ENCODE results near the gene PEX11B.

Gene PEX11B

GRCh38 chr1:145886816-145887215, 31.7 kb downstream of the PEX11B start:
- Histone ChIP-seq H3K23ac (ENCODE audit: low read length in 2 of 2) (no peak overlapping the region), H2AK5ac (ENCODE audit: low read length, severe bottlenecking) (no peak overlapping the region), H3K4me1 (ENCODE audit: control insufficient read depth, insufficient read depth, low read depth, low read length) (peaks cover 26% of the 10 kb centered on the region), H3K14ac (ENCODE audit: low read length in 2 of 2) (no peak overlapping the region), H3K4me2 (ENCODE audit: low read length, poor library complexity, severe bottlenecking) (no peak overlapping the region), H3K36me3 (ENCODE audit: control insufficient read depth in 1 of 2, insufficient read depth in 2 of 2, low read depth in 1 of 2, low read length in 2 of 2) (peaks cover 0 to 11% of the 10 kb centered on the region in 2 experiments), H3K27me3 (ENCODE audit: control insufficient read depth in 1 of 2, insufficient read depth in 1 of 2, low read length in 2 of 2) (no peaks in the 10 kb centered on the region), H3K4me3 (ENCODE audit: insufficient read depth in 1 of 2, low read depth in 1 of 2, low read length in 2 of 2) (no peak overlapping the region), H3K9me3 (ENCODE audit: control insufficient read depth, low read length) (no peaks in the 10 kb centered on the region), H3K27ac (ENCODE audit: low read length, poor library complexity, severe bottlenecking) (peak overlapping the region; percentile 11), H2BK5ac (ENCODE audit: low read depth, low read length, poor library complexity, severe bottlenecking) (no peak overlapping the region), H2BK15ac (ENCODE audit: low read depth, poor library complexity, severe bottlenecking) (no peak overlapping the region), H2AFZ (ENCODE audit: low read depth, low read length) (no peak overlapping the region), H3K4ac (ENCODE audit: low read depth in 1 of 2, low read length in 2 of 2) (no peak overlapping the region), H2BK12ac (ENCODE audit: low read length in 2 of 2) (no peak overlapping the region), H3K9ac (ENCODE audit: low read length) (no peak overlapping the region), H3K18ac (ENCODE audit: low read depth in 1 of 2, low read length in 2 of 2) (no peak overlapping the region), H4K8ac (ENCODE audit: low read length) (no peak overlapping the region), H4K91ac (ENCODE audit: low read length) (no peak overlapping the region), H3K79me1 (replicated peaks; ENCODE audit: low read length, poor library complexity, severe bottlenecking) (peaks cover 2% of the 10 kb centered on the region), H2BK120ac (ENCODE audit: low read depth, low read length) (no peak overlapping the region)
- 70% methylated on average over 8 of the region's 8 CpGs for WGBS
- no peak for DNase-seq

DNA sequence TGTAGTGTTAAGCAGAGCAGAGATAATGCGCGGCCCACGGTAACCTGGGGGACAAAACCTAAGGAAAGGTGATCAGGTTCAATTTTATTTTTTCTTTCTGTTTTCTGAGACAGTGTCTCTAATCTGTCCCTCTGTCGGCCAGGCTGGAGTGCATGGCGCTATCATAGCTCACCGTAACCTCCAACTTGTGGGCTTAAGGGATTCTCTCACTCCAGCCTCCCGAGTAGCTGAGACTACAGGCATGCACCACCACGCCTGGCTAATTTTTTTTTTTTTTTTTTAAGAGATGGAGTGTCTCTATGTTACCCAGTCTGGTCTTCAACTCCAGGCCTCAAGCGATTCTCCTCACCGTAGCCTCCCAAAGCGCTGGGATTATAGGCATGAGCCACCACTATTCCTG, 32.1 kb downstream of the PEX11B start:
- Histone ChIP-seq H3K9ac (ENCODE audit: low read length) (peak overlapping the region; percentile 42), H3K27ac (ENCODE audit: low read length, poor library complexity, severe bottlenecking) (no peak overlapping the region), H4K91ac (ENCODE audit: low read length) (no peak overlapping the region), H2BK5ac (ENCODE audit: low read depth, low read length, poor library complexity, severe bottlenecking) (no peak overlapping the region), H3K4me3 (ENCODE audit: insufficient read depth in 1 of 2, low read depth in 1 of 2, low read length in 2 of 2) (peak overlapping the region in 1 of 2 experiments; percentile 84), H3K4ac (ENCODE audit: low read depth in 1 of 2, low read length in 2 of 2) (no peak overlapping the region), H2BK15ac (ENCODE audit: low read depth, poor library complexity, severe bottlenecking) (no peak overlapping the region), H2BK120ac (ENCODE audit: low read depth, low read length) (no peak overlapping the region), H3K18ac (ENCODE audit: low read depth in 1 of 2, low read length in 2 of 2) (no peak overlapping the region), H3K4me2 (ENCODE audit: low read length, poor library complexity, severe bottlenecking) (peak overlapping the region; percentile 80), H2AK5ac (ENCODE audit: low read length, severe bottlenecking) (no peak overlapping the region), H3K23ac (ENCODE audit: low read length in 2 of 2) (no peak overlapping the region), H4K8ac (ENCODE audit: low read length) (no peak overlapping the region), H3K14ac (ENCODE audit: low read length in 2 of 2) (no peak overlapping the region), H2BK12ac (ENCODE audit: low read length in 2 of 2) (no peak overlapping the region), H3K79me1 (replicated peaks; ENCODE audit: low read length, poor library complexity, severe bottlenecking) (peaks cover 2% of the 10 kb centered on the region), H3K36me3 (ENCODE audit: control insufficient read depth in 1 of 2, insufficient read depth in 2 of 2, low read depth in 1 of 2, low read length in 2 of 2) (peaks cover 0 to 11% of the 10 kb centered on the region in 2 experiments), H3K27me3 (ENCODE audit: control insufficient read depth in 1 of 2, insufficient read depth in 1 of 2, low read length in 2 of 2) (no peaks in the 10 kb centered on the region), H3K9me3 (ENCODE audit: control insufficient read depth, low read length) (no peaks in the 10 kb centered on the region), H2AFZ (ENCODE audit: low read depth, low read length) (no peak overlapping the region), H3K4me1 (ENCODE audit: control insufficient read depth, insufficient read depth, low read depth, low read length) (peaks cover 24% of the 10 kb centered on the region)
- no peak for DNase-seq
- WGBS: 64% methylated on average over 11 of the region's 11 CpGs

DNA sequence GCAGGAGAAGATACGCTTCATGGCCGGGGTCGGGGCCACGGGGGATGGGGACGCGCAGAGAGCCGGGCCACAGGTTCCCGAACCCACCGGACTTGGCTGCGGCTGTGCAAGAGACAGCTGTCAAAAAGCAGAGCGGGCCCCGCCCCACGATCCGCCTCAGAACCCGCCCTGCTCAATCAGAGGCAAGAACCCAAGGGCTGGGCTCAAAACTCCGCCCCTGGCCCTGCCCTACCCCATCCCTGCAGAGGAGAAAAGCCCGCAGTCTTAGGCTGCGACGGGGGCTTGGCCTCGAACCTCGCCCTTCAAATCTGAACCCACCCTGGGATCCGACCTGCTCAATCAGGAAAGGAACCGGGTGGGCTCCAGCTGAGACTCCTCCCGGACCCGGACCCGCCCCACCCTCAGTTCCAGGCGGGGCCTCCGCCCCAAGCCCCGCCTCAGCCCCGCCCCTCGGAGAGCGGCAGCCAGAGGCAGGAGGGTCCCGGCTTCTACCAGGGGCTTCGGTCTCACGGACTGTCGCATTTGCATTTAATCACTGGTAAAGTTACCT, 32.7 kb downstream of the PEX11B start, which contains the start of gene ANKRD35:
TSS of gene ANKRD35 (minus strand) at position 129 of the 550 bp plus-strand sequence. CDS start at position 21, 108 bp downstream.
- H3K4me1 ChIP-seq (ENCODE audit: control insufficient read depth, insufficient read depth, low read depth, low read length): peaks cover 23% of the 10 kb centered on the region
- H3K4me3 ChIP-seq (ENCODE audit: insufficient read depth in 1 of 2, low read depth in 1 of 2, low read length in 2 of 2): peak within 1 kb of the TSS; percentile 72 to 84
- no peak within 1 kb of the TSS for H2AK5ac ChIP-seq (ENCODE audit: low read length, severe bottlenecking)
- H3K23ac ChIP-seq (ENCODE audit: low read length in 2 of 2): peak within 1 kb of the TSS in 1 of 2 experiments; percentile 18
- H3K9me3 ChIP-seq (ENCODE audit: control insufficient read depth, low read length): no peaks in the 10 kb centered on the region
- no peak within 1 kb of the TSS for H2BK15ac ChIP-seq (ENCODE audit: low read depth, poor library complexity, severe bottlenecking)
- H2AFZ ChIP-seq (ENCODE audit: low read depth, low read length): no peak within 1 kb of the TSS
- peaks cover 2% of the 10 kb centered on the region for H3K79me1 ChIP-seq (replicated peaks; ENCODE audit: low read length, poor library complexity, severe bottlenecking)
- peak within 1 kb of the TSS; percentile 45 for H4K8ac ChIP-seq (ENCODE audit: low read length)
- no peak within 1 kb of the TSS for H2BK120ac ChIP-seq (ENCODE audit: low read depth, low read length)
- H3K27me3 ChIP-seq (ENCODE audit: control insufficient read depth in 1 of 2, insufficient read depth in 1 of 2, low read length in 2 of 2): no peaks in the 10 kb centered on the region
- no peak within 1 kb of the TSS for H2BK5ac ChIP-seq (ENCODE audit: low read depth, low read length, poor library complexity, severe bottlenecking)
- H3K9ac ChIP-seq (ENCODE audit: low read length): peak within 1 kb of the TSS; percentile 42
- no peak within 1 kb of the TSS for H4K91ac ChIP-seq (ENCODE audit: low read length)
- H3K4ac ChIP-seq (ENCODE audit: low read depth in 1 of 2, low read length in 2 of 2): no peak within 1 kb of the TSS
- peak; percentile 74 for DNase-seq
- no peak within 1 kb of the TSS for H3K18ac ChIP-seq (ENCODE audit: low read depth in 1 of 2, low read length in 2 of 2)
- H3K36me3 ChIP-seq (ENCODE audit: control insufficient read depth in 1 of 2, insufficient read depth in 2 of 2, low read depth in 1 of 2, low read length in 2 of 2): peaks cover 0 to 11% of the 10 kb centered on the region in 2 experiments
- H3K14ac ChIP-seq (ENCODE audit: low read length in 2 of 2): no peak within 1 kb of the TSS
- H3K4me2 ChIP-seq (ENCODE audit: low read length, poor library complexity, severe bottlenecking): peak within 1 kb of the TSS; percentile 80
- no peak within 1 kb of the TSS for H3K27ac ChIP-seq (ENCODE audit: low read length, poor library complexity, severe bottlenecking)
- no peak within 1 kb of the TSS for H2BK12ac ChIP-seq (ENCODE audit: low read length in 2 of 2)
- under 1% methylated on average over 32 of the region's 36 CpGs for WGBS

DNA sequence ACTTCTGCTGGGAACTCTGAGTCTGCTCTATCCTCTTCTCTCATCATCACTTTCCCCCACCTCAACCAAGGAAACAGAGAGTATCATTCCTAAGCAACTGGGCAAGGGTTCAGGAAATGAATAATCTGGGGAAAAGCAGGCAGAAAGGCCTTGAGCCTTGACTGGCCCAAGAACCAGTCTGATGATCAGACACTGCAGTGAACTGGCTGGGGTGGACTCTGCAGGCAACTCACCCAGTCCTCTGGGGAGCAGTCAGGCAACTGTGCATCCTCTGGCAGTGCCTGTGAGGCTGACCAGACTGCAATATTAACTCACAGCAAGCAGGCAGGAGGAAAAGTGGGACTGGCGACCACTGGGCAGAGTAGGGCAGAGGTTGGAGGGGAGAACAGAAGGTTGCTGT, 33.8 kb downstream of the PEX11B start:
- Histone ChIP-seq H3K4me2 (ENCODE audit: low read length, poor library complexity, severe bottlenecking) (no peak overlapping the region), H2BK15ac (ENCODE audit: low read depth, poor library complexity, severe bottlenecking) (no peak overlapping the region), H3K9me3 (ENCODE audit: control insufficient read depth, low read length) (no peaks in the 10 kb centered on the region), H2AFZ (ENCODE audit: low read depth, low read length) (no peak overlapping the region), H2BK120ac (ENCODE audit: low read depth, low read length) (no peak overlapping the region), H3K9ac (ENCODE audit: low read length) (peak overlapping the region; percentile 17), H3K27ac (ENCODE audit: low read length, poor library complexity, severe bottlenecking) (no peak overlapping the region), H3K79me1 (replicated peaks; ENCODE audit: low read length, poor library complexity, severe bottlenecking) (peaks cover under 1% of the 10 kb centered on the region), H2AK5ac (ENCODE audit: low read length, severe bottlenecking) (no peak overlapping the region), H2BK5ac (ENCODE audit: low read depth, low read length, poor library complexity, severe bottlenecking) (no peak overlapping the region), H3K4me3 (ENCODE audit: insufficient read depth in 1 of 2, low read depth in 1 of 2, low read length in 2 of 2) (peak overlapping the region in 1 of 2 experiments; percentile 84), H2BK12ac (ENCODE audit: low read length in 2 of 2) (no peak overlapping the region), H3K36me3 (ENCODE audit: control insufficient read depth in 1 of 2, insufficient read depth in 2 of 2, low read depth in 1 of 2, low read length in 2 of 2) (peaks cover 0 to 7% of the 10 kb centered on the region in 2 experiments), H3K27me3 (ENCODE audit: control insufficient read depth in 1 of 2, insufficient read depth in 1 of 2, low read length in 2 of 2) (no peaks in the 10 kb centered on the region), H3K23ac (ENCODE audit: low read length in 2 of 2) (no peak overlapping the region), H3K4me1 (ENCODE audit: control insufficient read depth, insufficient read depth, low read depth, low read length) (peaks cover 21% of the 10 kb centered on the region), H3K14ac (ENCODE audit: low read length in 2 of 2) (no peak overlapping the region), H3K4ac (ENCODE audit: low read depth in 1 of 2, low read length in 2 of 2) (no peak overlapping the region), H4K8ac (ENCODE audit: low read length) (peak overlapping the region; percentile 45), H3K18ac (ENCODE audit: low read depth in 1 of 2, low read length in 2 of 2) (no peak overlapping the region), H4K91ac (ENCODE audit: low read length) (no peak overlapping the region)
- 76% methylated on average over 1 of the region's 1 CpG for WGBS
- no peak for DNase-seq

All from mesenchymal stem cell (in vitro differentiated cells and primary cell).